Stimulated activated CD4-positive, alpha-beta T cell treated with anti-CD3 and anti-CD28 coated beads, Interleukin-4, amount 100 ng/mL, for 1 hour (primary cell): Measurements from ENCODE around the gene DPM3.
"Not testable (repeated sequence)": the region's sequence is repeated elsewhere in the genome, so short reads cannot be mapped to it uniquely, and the experiment has no call there.

ENCODE experiments used
- DNase-seq: peaks from one replicate; pipeline ENCODE4 v3.0.0-alpha.2; 2020

DPM3 gene

GRCh38 chr1:155175281-155175926 lies 35.1 kb upstream of the DPM3 start:
- no peak for DNase-seq

GRCh38 chr1:155174324-155175280 lies 34.3 kb upstream of the DPM3 start:
- DNase-seq: peak; percentile 51

- DNase-seq: peak; percentile 74
Measured at GRCh38 chr1:155173478-155174323, 33.4 kb upstream of the DPM3 start, which contains the start of gene TRIM46. Gene TRIM46, plus strand, starts transcription at chr1:155173849. Its CDS starts 118 bp downstream, at chr1:155173967.

DNA sequence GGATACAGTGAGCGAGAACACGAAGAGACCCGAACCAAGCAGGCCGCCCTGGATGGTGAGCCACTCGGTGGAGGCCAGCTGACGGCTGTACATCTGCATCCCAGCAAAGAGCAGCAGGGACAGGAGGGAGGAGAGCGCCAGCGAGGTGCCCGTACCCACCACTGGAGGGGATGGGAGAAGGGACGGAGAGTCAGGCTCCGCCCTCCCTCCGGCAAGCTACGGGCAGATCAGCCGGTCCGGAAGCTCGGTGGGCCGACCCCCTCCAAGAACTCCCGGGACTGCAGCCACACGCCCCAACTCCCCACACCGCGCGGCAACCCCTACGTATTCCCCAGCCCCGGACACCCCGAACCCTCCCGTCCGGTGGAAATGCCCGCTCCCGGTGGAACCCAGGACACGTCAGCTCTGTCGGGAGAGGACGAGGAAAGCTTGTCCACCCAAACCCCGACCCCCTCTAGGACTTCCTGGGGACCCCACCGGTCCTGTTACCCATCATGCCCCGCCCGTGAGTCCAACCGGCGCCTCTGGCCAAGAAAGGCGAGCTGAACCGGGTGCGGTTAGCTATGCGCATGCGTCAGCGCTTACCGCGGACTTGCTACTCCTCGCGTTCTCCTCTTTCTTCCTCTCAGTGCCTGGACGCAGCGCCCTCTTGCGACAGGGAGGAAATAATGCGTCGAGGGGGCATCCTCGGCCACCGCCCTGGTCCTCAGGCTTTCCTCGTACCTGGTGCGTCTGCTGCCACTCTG lies 32.6 kb upstream of the DPM3 start, which contains the start of gene KRTCAP2:
KRTCAP2 (minus strand) TSS at position 573 of the 746 bp plus-strand sequence; CDS start at position 493, 80 bp downstream.
- DNase-seq: peak; percentile 93

DNA sequence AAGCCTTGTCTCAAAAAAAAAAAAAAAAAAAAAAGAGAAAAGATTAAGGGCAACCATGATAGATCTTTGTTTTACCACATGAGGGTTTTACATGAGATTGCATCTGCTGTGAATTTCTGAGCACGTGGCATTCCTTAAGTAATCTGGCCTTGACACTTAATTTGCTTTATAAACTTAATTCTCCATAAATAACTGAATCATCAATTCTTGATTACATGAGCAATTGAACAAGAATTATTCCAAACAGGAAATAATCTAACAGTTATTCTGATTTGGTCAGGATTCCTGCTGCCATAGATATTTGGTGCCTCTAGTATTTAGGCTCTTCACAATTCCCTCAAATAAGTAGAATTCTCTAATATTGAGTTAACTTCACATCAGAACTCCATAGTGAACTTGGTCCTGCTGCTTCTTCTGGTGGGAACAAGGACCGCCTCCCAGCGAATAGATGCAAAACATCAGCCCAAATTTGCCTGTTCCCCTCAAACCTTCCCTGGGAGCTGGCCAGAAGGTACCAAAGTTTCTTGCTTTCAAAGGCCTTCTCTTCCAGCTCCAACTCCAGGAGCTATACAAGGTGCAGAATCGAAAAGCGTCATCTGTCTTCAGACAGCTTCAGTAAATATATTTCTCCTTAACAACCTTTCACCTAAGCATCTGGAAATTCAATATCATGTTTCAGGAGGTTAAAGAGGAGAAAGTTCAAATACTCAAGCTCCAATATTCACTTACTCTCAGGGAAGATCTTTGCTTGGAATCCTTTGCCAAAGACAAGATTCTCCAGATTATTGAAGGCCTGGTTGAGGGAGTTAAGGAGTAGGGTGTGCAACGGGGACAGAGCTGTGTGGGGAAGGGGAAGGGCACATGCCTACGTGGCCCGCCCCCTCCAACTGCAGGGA lies 31.8 kb upstream of the DPM3 start:
- no peak for DNase-seq

DNA sequence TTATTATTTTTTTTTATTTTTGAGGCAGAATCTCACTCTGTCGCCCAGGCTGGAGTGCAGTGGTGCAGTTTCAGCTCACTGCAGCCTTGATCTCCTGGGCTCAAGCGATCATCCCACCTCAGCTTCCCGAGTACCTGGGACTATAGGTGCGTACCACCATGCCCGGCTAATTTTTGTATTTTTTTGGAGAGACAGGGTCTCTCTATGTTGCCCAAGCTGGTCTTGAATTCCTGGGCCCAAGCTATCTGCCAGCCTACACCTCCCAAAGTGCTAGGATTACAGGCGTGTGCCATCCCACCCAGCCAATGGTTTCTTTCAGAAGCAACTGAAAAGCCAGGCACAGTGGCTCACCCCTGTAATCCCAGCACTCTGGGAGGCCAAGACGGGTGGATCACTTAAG lies 30.5 kb upstream of the DPM3 start:
- DNase-seq: no peak

GRCh38 chr1:155170101-155170785 lies 29.9 kb upstream of the DPM3 start:
- no peak for DNase-seq

- no peak for DNase-seq
Measured at GRCh38 chr1:155169541-155169940, 29.2 kb upstream of the DPM3 start.

GRCh38 chr1:155168456-155169210 lies 28.3 kb upstream of the DPM3 start:
- no peak for DNase-seq

GRCh38 chr1:155168105-155168445 lies 27.7 kb upstream of the DPM3 start:
- not testable (repeated sequence) for DNase-seq

DNA sequence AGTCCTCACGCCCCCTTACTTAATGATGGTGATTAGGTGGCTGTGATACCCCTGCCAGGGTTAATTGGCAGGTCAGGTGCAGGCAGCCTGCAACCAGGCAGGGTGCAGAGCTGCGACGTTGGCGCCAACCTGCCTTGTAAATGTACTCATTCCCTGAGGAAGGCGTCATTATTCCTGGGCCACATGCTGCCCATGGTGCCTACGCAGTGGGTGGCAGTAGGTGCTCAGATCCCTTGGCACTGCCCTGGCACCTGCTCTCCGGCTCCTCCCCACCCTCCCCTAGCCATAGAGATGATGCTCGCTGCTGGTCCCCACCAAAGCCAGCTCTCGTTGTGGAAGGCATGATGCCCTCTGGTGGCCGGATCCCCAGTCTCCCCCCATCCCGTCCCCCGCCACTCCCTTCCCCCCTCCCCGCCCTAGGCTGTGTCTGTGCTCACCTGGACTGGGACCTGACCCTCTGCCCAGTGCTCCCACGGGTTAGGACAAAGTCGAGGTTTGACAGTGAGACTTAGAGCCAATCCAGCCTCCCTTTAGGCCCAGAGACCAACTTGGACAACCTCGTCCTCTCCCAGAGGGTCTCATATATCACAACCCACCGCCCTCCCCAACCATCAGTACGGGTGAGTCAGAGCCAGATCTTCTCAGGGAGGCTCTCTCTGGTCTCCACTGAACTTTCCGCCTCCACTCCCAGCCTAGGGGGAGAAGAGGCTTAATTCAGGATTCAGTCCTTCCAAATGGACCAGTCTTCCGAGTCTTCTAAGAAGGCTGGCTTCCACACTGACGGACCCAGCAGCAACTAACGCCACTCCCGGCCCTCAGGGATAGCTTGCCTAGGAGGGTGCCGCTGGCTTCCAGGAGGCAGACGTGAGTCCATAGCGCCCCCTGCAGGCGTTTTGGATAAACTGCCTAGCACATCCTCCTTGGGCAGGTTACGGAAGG lies 27.1 kb upstream of the DPM3 start:
- peak; percentile 86 for DNase-seq

DNA sequence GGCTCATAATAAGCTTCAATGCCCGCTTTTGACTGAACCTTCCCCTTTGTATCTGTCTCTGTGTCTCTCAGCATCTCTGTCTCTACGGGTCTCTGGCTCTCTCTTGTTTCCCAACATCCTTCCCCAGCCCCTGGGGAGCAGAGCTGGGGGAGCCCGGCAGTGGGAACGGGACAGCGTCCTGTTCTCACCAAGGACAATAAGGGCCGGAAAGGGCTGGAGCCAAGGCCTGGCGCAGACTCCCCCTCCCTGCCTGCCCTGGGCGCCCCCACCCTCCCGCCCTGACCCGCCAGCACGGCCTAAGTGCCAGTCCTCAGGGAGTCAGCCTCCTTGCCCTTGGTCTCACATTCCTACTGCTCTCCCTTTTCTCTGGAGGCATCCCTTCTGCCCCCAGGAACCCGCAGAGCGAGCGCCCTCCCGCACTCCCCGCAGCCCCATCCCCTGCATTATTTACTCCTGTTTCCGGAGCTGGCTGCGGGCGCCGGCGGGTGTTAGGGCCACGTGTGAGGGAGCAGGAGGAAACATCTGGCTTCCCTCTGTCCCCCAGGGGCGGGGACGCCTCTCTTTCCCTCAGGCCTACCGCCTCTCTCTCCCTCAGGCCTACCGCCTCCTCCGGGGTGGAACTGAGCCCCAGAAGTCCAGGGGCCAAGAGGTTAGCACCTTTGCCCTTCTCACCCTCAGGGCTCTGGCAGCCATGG lies 26.3 kb upstream of the DPM3 start:
- DNase-seq: no peak

GRCh38 chr1:155166051-155166470 lies 25.7 kb upstream of the DPM3 start:
- DNase-seq: no peak

DNA sequence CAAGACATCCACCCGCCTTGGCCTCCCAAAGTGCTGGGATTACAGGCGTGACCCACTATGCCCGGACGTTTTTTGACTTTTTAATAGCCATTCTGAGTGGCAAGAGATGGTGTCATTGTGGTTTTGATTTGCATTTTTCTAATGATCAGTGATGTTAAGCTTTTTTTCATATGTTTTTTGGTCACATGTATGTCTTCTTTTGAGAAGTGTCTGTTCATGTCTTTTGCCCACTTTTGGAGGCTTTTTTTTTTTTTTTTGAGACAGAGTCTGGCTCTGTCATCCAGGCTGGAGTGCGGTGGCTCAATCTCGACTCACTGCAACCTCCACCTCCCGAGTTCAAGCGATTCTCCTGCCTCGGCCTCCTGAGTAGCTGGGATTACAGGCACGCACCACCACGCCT lies 24.3 kb upstream of the DPM3 start:
- DNase-seq: not testable (repeated sequence)

- DNase-seq: not testable (repeated sequence)
Measured at GRCh38 chr1:155163785-155164184, 23.5 kb upstream of the DPM3 start.

DNA sequence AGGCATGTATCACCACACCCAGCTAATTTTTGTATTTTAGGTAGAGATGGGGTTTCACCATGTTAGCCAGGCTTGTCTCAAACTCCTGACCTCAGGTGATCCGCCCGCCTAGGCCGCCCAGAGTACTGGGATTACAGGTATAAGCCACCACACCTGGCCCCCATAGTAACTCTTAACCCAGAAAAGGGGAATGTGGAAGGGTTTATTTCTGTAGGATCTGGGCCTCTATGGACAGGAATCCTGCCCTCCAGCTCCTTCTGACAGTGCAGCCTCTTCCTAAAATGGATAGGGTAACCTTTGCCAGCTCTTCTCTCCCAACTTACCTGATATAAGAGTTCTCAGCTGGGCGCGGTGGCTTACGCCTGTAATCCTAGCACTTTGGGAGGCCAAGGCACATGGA lies 22.3 kb upstream of the DPM3 start:
- DNase-seq: not testable (repeated sequence)

- DNase-seq: no peak
Measured at GRCh38 chr1:155160128-155160527, 19.8 kb upstream of the DPM3 start.

DNA sequence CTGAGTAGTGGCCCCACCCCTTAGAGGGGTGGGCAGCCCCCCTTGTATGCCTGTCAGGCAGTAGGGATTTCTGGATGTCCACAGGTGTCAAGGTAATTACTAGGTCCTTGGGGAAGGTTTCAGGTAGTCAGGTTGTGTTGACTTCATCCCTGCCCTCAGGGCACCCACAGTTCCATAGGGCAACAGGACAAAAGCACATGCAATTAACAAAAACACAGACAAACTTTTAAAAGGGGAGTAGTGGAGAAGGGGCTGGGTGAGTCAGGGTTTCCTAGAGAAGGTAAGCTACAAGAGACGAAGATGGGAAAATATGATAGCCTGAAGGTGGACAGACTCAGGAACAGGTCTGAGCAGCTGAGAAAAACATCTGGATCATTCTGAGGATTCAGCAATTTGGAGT lies 18.7 kb upstream of the DPM3 start:
- no peak for DNase-seq
